NCI-H1105 (cell line): Measurements from ENCODE around the gene DNTT.
"Not testable (repeated sequence)": the region's sequence is repeated elsewhere in the genome, so short reads cannot be mapped to it uniquely, and the experiment has no call there.

Experiments
- DNase-seq: peaks from one replicate; lab custom pipeline; 2025; lab: John Stamatoyannopoulos, UW

DNTT gene

GRCh38 chr10:96276426-96276825, 27.8 kb upstream of the DNTT start:
- DNase-seq = no peak

- DNase-seq = no peak
These were observed 27.4 kb upstream of the DNTT start for GRCh38 chr10:96276831-96277230.

- no peak for DNase-seq
These were observed 25.0 kb upstream of the DNTT start for GRCh38 chr10:96279191-96279641.

- no peak for DNase-seq
These were observed 23.4 kb upstream of the DNTT start for GRCh38 chr10:96280859-96281258.

GRCh38 chr10:96281444-96282029, 22.7 kb upstream of the DNTT start:
- DNase-seq = no peak

GRCh38 chr10:96283351-96283750, 20.9 kb upstream of the DNTT start:
- DNase-seq = no peak

- no peak for DNase-seq
These were observed 20.5 kb upstream of the DNTT start for GRCh38 chr10:96283756-96284155.

- no peak for DNase-seq
These were observed 18.9 kb upstream of the DNTT start for GRCh38 chr10:96285331-96285752.

GRCh38 chr10:96287392-96288105, 16.7 kb upstream of the DNTT start:
- no peak for DNase-seq

GRCh38 chr10:96288151-96288621, 16.0 kb upstream of the DNTT start:
- no peak for DNase-seq

GRCh38 chr10:96289218-96289910, 14.9 kb upstream of the DNTT start:
- no peak for DNase-seq

- DNase-seq = no peak
These were observed 13.7 kb upstream of the DNTT start for GRCh38 chr10:96290368-96291133.

GRCh38 chr10:96292971-96293920, 11.0 kb upstream of the DNTT start:
- no peak for DNase-seq

- no peak for DNase-seq
These were observed 8.8 kb upstream of the DNTT start for GRCh38 chr10:96295475-96295874.

- no peak for DNase-seq
These were observed 6.7 kb upstream of the DNTT start for GRCh38 chr10:96297486-96297885.

GRCh38 chr10:96298362-96298761, 5.9 kb upstream of the DNTT start:
- DNase-seq = no peak

GRCh38 chr10:96299383-96299782, 4.9 kb upstream of the DNTT start:
- no peak for DNase-seq

GRCh38 chr10:96301616-96302015, 2.6 kb upstream of the DNTT start:
- no peak for DNase-seq

- DNase-seq = no peak
These were observed 785 bp downstream of the DNTT start for GRCh38 chr10:96305019-96305418.

- DNase-seq = peak; percentile 24
These were observed 2.3 kb downstream of the DNTT start for GRCh38 chr10:96306516-96306915.

- not testable (repeated sequence) for DNase-seq
These were observed 4.6 kb downstream of the DNTT start for GRCh38 chr10:96308854-96309253.
